Transverse colon (tissue), 4 donors: ENCODE data around the gene IL11RA. TPM values are rescaled to one million over a fixed set of nuclear protein-coding genes. Genes with fewer than 3 reads are reported as not detected.

ENCODE experiments used
- DNase-seq: peaks from one replicate; pipeline ENCODE4 v3.0.0-alpha.2; 2019
- H3K27ac ChIP-seq, 4 donors: fragments of 200-600 bp; sonication (generic); 2 replicates each; pipeline ENCODE4 v1.5.1; 2016 to 2018; ENCODE audit warnings: inconsistent platforms in 4 of 4
- H3K27me3 ChIP-seq: fragments of 200-600 bp; sonication (generic); 2 replicates; pipeline ENCODE4 v1.5.1; 2017; ENCODE audit warnings: inconsistent platforms
- H3K36me3 ChIP-seq, 4 donors: fragments of 200-600 bp; sonication (generic); 2 replicates each; pipeline ENCODE4 v1.5.1; 2017 to 2019; ENCODE audit warnings: inconsistent platforms in 4 of 4
- H3K4me1 ChIP-seq, 4 donors: fragments of 200-600 bp; sonication (generic); 2 replicates each; pipeline ENCODE4 v1.5.1; 2017 to 2020; ENCODE audit warnings: inconsistent platforms in 4 of 4
- H3K4me3 ChIP-seq, 4 donors: fragments of 200-600 bp; sonication (generic); 1 replicate in 1 of 4; 2 replicates in 3 of 4; pipeline versions ENCODE4 v1.5.1 to v1.6.1; 2017 to 2019; ENCODE audit warnings: inconsistent platforms in 4 of 4
- H3K9me3 ChIP-seq, 2 donors: fragments of 200-600 bp; sonication (generic); 2 replicates each; pipeline ENCODE4 v1.5.1; 2017 to 2019; ENCODE audit warnings: inconsistent platforms in 2 of 2
- EP300 ChIP-seq: sonication (generic); formaldehyde crosslinking; IDR thresholded peaks from one replicate; pipeline ENCODE4 v1.6.1; 2017; ENCODE audit warnings: antibody characterized with exemption, low read depth
- POLR2A ChIP-seq: fragments of 450-650 bp; IDR thresholded peaks from one replicate; pipeline ENCODE4 v1.6.1; 2016; ENCODE audit warnings: antibody characterized with exemption, mild to moderate bottlenecking, moderate library complexity
- POLR2AphosphoS5 ChIP-seq, 3 donors: sonication (generic); formaldehyde crosslinking; IDR thresholded peaks; one replicate each; pipeline ENCODE4 v1.6.1; 2016; ENCODE audit warnings: antibody characterized with exemption in 3 of 3
- WGBS, 2 donors: methylation state at CpG; one replicate each; pipeline ENCODE4 v1.1.5; 2018; ENCODE audit warnings: low coverage in 1 of 2; 5-methylcytosine and 5-hydroxymethylcytosine counted together
- in situ Hi-C, 4 donors: fragments of 200-750 bp; cut with MboI; loops; one replicate each; pipeline versions ENCODE4 v1.15.0 to v1.15.1; 2017; ENCODE audit warnings: low sequenced_read_pairs in 3 of 4, low pct_ligation_motif_present in 1 of 4, low pct_unique_long_range_greater_than_20kb in 1 of 4
- intact Hi-C: fragments of 100-400 bp; cut with DNase I; formaldehyde crosslinking; loops from one replicate; pipeline ENCODE4 v1.15.1; 2023; ENCODE audit warnings: low total_unique reads
- small RNA-seq, 4 donors: library from RNA; depleted of rRNA; stranded (forward); fragments of <200 nt; gene quantifications; one replicate each; pipeline ENCODE3, GENCODE V24; 2016
- total RNA-seq, 4 donors: library from RNA; depleted of rRNA; stranded (reverse); fragments of >200 nt; gene quantifications; one replicate each; pipeline ENCODE4 v1.1.0, GENCODE V29; 2016
- TF ChIP-seq, protein P1 (sequence below), 5 experiments: fragments of 200-600 bp in 3 of 5; fragments of 450-650 bp in 2 of 5; sonication (generic) in 3 of 5; IDR thresholded peaks; 1 replicate in 2 of 5; 2 replicates in 3 of 5; pipeline ENCODE4 v1.5.1; 2016 to 2017; ENCODE audit warnings: antibody characterized with exemption in 5 of 5, inconsistent platforms in 3 of 5, mild to moderate bottlenecking in 2 of 5, moderate library complexity in 1 of 5

Gene IL11RA
- total RNA-seq, 4 donors from 2014 or later, result 27.0 to 94.6 (median 47.5) TPM

DNA sequence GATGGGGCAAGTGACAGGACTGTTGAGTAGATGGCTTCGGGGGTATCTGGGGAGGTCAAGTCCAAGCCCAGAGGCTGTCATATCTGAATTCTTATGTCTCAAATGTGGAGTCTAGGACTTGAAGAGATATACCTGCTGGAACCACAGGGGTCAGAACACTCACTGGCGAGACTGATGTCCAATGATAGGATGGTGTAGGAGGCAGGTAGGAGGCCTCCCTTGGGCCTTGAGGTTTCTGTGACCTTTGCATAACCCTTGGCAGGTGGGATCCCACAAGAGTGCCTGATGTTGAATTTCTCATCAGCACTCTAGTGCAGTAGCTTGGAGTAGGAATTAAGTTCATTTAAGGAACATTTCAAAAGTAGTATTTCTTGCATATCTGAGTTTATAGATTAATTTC is 55.1 kb downstream of the IL11RA start:
- intact Hi-C loops (no loop called here), in situ Hi-C loops (no loop called here)
- Histone ChIP-seq H3K4me1 (peaks cover 0 to 12% (median 0%) of the 10 kb centered on the region in 4 donors), H3K27ac (no peak overlapping the region), H3K9me3 (no peaks in the 10 kb centered on the region), H3K27me3 (no peaks in the 10 kb centered on the region), H3K4me3 (no peak overlapping the region), H3K36me3 (no peaks in the 10 kb centered on the region)
- WGBS, 2 donors, result 71 to 80% methylated on average over 1 to 2 of the region's 2 CpGs
- no peak for DNase-seq
- TF ChIP-seq EP300 (no peak), POLR2AphosphoS5 (IDR thresholded peaks at IDR 0.05) (no peak), POLR2A (no peak)
- TF ChIP-seq, protein P1, sequence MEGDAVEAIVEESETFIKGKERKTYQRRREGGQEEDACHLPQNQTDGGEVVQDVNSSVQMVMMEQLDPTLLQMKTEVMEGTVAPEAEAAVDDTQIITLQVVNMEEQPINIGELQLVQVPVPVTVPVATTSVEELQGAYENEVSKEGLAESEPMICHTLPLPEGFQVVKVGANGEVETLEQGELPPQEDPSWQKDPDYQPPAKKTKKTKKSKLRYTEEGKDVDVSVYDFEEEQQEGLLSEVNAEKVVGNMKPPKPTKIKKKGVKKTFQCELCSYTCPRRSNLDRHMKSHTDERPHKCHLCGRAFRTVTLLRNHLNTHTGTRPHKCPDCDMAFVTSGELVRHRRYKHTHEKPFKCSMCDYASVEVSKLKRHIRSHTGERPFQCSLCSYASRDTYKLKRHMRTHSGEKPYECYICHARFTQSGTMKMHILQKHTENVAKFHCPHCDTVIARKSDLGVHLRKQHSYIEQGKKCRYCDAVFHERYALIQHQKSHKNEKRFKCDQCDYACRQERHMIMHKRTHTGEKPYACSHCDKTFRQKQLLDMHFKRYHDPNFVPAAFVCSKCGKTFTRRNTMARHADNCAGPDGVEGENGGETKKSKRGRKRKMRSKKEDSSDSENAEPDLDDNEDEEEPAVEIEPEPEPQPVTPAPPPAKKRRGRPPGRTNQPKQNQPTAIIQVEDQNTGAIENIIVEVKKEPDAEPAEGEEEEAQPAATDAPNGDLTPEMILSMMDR (IDR thresholded peaks at IDR 0.05), result no peak

DNA sequence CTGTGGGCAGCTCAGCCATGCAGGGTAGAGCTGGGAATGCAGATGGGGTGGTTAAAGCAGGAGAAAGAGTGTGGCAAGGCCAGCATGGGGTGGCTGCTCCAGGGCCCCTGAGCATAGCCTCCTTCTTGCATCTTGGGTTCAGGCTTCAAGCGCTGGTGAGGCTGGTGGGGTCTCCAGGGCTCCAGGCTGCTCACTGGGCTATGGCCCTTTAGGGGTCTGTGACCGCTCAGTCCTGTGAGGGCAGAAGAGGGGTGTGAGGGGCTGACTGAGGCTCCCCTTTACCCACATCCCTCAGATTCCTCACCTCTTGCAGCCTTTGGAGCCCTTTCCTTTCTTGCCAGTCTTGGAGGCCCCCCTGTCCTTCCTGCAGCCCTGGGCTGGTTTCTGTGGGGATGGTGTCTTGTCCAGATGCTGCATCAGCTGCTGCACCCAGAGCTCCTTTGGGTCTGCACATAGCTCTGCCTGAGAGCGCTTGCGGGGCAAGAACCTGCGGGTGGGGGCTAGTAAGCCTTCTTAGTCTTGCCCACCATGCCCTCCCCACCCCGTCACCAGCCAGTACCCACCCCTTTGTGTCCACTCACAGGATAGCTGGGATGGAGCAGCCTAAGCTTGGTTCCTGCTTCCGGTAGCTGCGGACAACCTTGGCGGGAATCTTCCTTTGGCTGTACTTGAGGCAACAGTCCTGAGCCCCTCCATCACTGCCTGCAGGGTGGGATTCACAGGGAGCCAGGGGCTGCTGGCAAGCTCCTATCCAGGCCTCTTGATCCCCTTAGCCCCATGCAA is 57.4 kb downstream of the IL11RA start:
- H3K27me3 ChIP-seq, result no peaks in the 10 kb centered on the region
- intact Hi-C loops (no loop called here), in situ Hi-C loops (no loop called here)
- H3K9me3 ChIP-seq, result no peaks in the 10 kb centered on the region
- no peak overlapping the region for H3K27ac ChIP-seq
- WGBS, 2 donors, result 98% methylated on average over 9 of the region's 9 CpGs; no CpG with 5 or more reads in 1 of the 2 donors
- TF ChIP-seq POLR2AphosphoS5 (IDR thresholded peaks at IDR 0.05), result no peak
- TF ChIP-seq, protein P1 (IDR thresholded peaks at IDR 0.05), result no peak
- no peak for TF ChIP-seq POLR2A
- no peak for TF ChIP-seq EP300
- no peak for DNase-seq
- H3K4me1 ChIP-seq, result peaks cover 0 to 8% (median 0%) of the 10 kb centered on the region in 4 donors
- H3K36me3 ChIP-seq, result no peaks in the 10 kb centered on the region
- no peak overlapping the region for H3K4me3 ChIP-seq

DNA sequence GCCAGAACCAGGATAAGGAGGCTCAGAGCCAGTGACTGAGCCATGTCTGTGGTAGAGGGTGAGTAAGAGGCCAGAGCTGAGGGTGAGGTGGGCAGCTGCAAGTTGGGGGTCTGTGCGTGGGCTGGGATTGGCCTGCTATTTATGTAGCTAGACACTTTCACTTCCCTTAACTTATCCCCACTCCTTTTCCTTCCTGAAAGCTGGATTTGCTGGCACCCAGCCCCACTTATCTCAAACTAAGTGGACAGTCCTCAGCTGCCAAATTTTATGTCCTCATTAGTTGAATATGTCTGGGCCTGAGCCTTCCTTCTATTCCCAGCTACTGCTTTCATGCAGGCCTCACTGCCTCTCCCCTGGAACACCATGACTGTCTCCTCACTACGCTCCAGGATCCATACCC is 58.0 kb downstream of the IL11RA start, which contains the start of gene CCL21:
Gene CCL21 (minus strand): TSS at position 114 of the 400 bp plus-strand sequence. CDS start 70 bp downstream, at position 44.
- in situ Hi-C loops (no loop called here), intact Hi-C loops (no loop called here)
- no peak for DNase-seq
- Histone ChIP-seq H3K36me3 (no peaks in the 10 kb centered on the region), H3K27me3 (no peaks in the 10 kb centered on the region), H3K4me3 (no peak within 1 kb of the TSS), H3K4me1 (peaks cover 0 to 8% (median 0%) of the 10 kb centered on the region in 4 donors), H3K9me3 (no peaks in the 10 kb centered on the region), H3K27ac (no peak within 1 kb of the TSS)
- TF ChIP-seq POLR2AphosphoS5 (IDR thresholded peaks at IDR 0.05), result no peak
- no peak for TF ChIP-seq POLR2A
- TF ChIP-seq, protein P1 (IDR thresholded peaks at IDR 0.05), result no peak
- TF ChIP-seq EP300, result no peak
- 59 to 63% methylated on average over 1 to 2 of the region's 2 CpGs for WGBS, 2 donors

Small RNA genes within 50 kb of the gene (small RNA-seq; reads per million reads assigned to genes)
- gene CCL27, result 0 reads per million in 4 donors

Other genes with a start within 250 kb of the IL11RA start
- 10 to 100 TPM in 1 of 4 donors, 1 to 10 TPM in 3; 3.7 to 15.3 (median 8.0) TPM for gene FAM219A, start 193.6 kb upstream of the IL11RA start, total RNA-seq
- not detected for gene DNAI1, start 193.4 kb upstream of the IL11RA start, total RNA-seq
- 1 to 10 TPM in 2 of 4 donors, not detected in 2; 1.4 to 1.7 TPM for gene ENHO, start 129.2 kb upstream of the IL11RA start, total RNA-seq
- 10 to 100 TPM in 1 of 4 donors, 1 to 10 TPM in 3; 5.2 to 59.1 (median 6.8) TPM for gene CNTFR, start 62.5 kb upstream of the IL11RA start, total RNA-seq
- gene RPP25L, start 40.1 kb upstream of the IL11RA start, total RNA-seq, result 10 to 100 TPM in 2 of 4 donors, 1 to 10 TPM in 2; 3.0 to 65.5 (median 22.1) TPM
- gene DCTN3, start 31.7 kb upstream of the IL11RA start, total RNA-seq, result 10 to 100 TPM; 41.6 to 78.9 (median 54.0) TPM
- gene ARID3C, start 23.1 kb upstream of the IL11RA start, total RNA-seq, result not detected
- gene SIGMAR1, start 14.4 kb upstream of the IL11RA start, total RNA-seq, result 100 to 1,000 TPM in 1 of 4 donors, 10 to 100 TPM in 3; 45.6 to 102 (median 62.6) TPM
- 100 to 1,000 TPM in 2 of 4 donors, 10 to 100 TPM in 2; 73.5 to 147 (median 97.3) TPM for gene GALT, start 5.5 kb upstream of the IL11RA start, total RNA-seq
- not detected for gene CCL27, start 10.5 kb downstream of the IL11RA start, total RNA-seq
- not detected for gene CCL19, start 39.1 kb downstream of the IL11RA start, total RNA-seq
- 100 to 1,000 TPM in 1 of 4 donors, 10 to 100 TPM in 3; 45.4 to 123 (median 60.1) TPM for gene CCL21, start 58.0 kb downstream of the IL11RA start, total RNA-seq